ENCODE results near the gene MRPS18A. TPM values are rescaled to one million over a fixed set of nuclear protein-coding genes. Genes with fewer than 3 reads are reported as not detected.

Gene MRPS18A
- total and polyA plus RNA-seq, 2 of the 8 experiments (the other 6 are each of a cell fraction or from before 2014, with no cell fraction given): 48.3 to 121 TPM

GRCh38 chr6:43635387-43636307, 51.9 kb downstream of the MRPS18A start, which contains the start of gene MAD2L1BP:
Gene MAD2L1BP, plus strand, starts transcription at chr6:43635840. Its CDS starts 36 bp downstream, at chr6:43635876.
- H3K27ac ChIP-seq (ENCODE audit: low read depth, low read length): peak within 1 kb of the TSS; percentile 79
- peak within 1 kb of the TSS; percentile 34 for H3K4ac ChIP-seq (replicated peaks; ENCODE audit: insufficient read length, low read depth, low read length)
- H4K91ac ChIP-seq (replicated peaks; ENCODE audit: insufficient read length, low read length): peak within 1 kb of the TSS; percentile 76
- POLR2A ChIA-PET (ENCODE audit: partially characterized antibody): interaction anchor here (0.7 to 2.8 kb wide), 8 partner anchors 8 to 225 kb away, joined by 3 to 23 read pairs (median 4); partner anchors contain the start of gene RSPH9
- H3K23ac ChIP-seq (ENCODE audit: insufficient read length): no peak within 1 kb of the TSS
- H3K9ac ChIP-seq (replicated peaks in 1 of 4; ENCODE audit: extremely low read depth in 1 of 4, low read depth in 3 of 4, low read length in 3 of 4): peak within 1 kb of the TSS; percentile 46 to 96 (median 90)
- DNase-seq (ENCODE audit: low read depth in 1 of 2, low spot score in 2 of 2) (peak; percentile 33 to 90), FAIRE-seq (no peak)
- H3K36me3 ChIP-seq (ENCODE audit: control insufficient read depth in 2 of 4, insufficient read depth in 4 of 4, low read length in 3 of 4): peaks cover 9 to 24% (median 17%) of the 10 kb centered on the region in 4 experiments
- peak within 1 kb of the TSS; percentile 68 to 80 for H3K4me2 ChIP-seq (ENCODE audit: insufficient read depth in 1 of 2, low read depth in 2 of 2, low read length in 2 of 2)
- no peak within 1 kb of the TSS for H3K14ac ChIP-seq (ENCODE audit: insufficient read length)
- H2BK12ac ChIP-seq (ENCODE audit: low read depth, low read length): peak within 1 kb of the TSS; percentile 27; the same call in 1 of the 2 replicates
- H2AFZ ChIP-seq (ENCODE audit: low read length): peak within 1 kb of the TSS; percentile 98
- H3K79me1 ChIP-seq (ENCODE audit: low read depth, low read length): peaks cover 10% of the 10 kb centered on the region
- peaks cover 0 to 10% (median 3%) of the 10 kb centered on the region in 4 experiments; a peak in 4 of 7 replicates for H3K4me1 ChIP-seq (replicated peaks in 1 of 4; ENCODE audit: control insufficient read depth in 3 of 4, insufficient read depth in 4 of 4, low read length in 3 of 4)
- H3K23me2 ChIP-seq (ENCODE audit: low read depth, low read length): peaks cover 5% of the 10 kb centered on the region
- 13% methylated on average over 37 of the region's 48 CpGs; no CpG with 5 or more reads in 1 of the 2 experiments for WGBS, 2 experiments (ENCODE audit: extremely low coverage in 1 of 2, insufficient coverage in 1 of 2, insufficient read length in 1 of 2, insufficient replicate concordance in 2 of 2, low coverage in 1 of 2, low lambda C conversion rate in 2 of 2, missing lambda C conversion rate in 1 of 2)
- CTCF ChIA-PET (ENCODE audit: partially characterized antibody): interaction anchor here (0.8 to 1.8 kb wide), 4 partner anchors 10 to 171 kb away, joined by 3 to 6 read pairs (median 4); partner anchors contain the start of gene RSPH9
- no peak within 1 kb of the TSS; the same call in 1 of the 2 replicates for H2AK5ac ChIP-seq (ENCODE audit: low read depth, low read length)
- H3K56ac ChIP-seq (replicated peaks; ENCODE audit: insufficient read length, low read depth, low read length): peak within 1 kb of the TSS; percentile 62
- H3K4me3 ChIP-seq (ENCODE audit: extremely low read depth in 1 of 4, insufficient read depth in 2 of 4, low read depth in 3 of 4, low read length in 4 of 4): peak within 1 kb of the TSS; percentile 90 to 95 (median 93)
- H4K8ac ChIP-seq (ENCODE audit: extremely low read depth, insufficient read depth, low read length): peak within 1 kb of the TSS; percentile 94; the same call in 1 of the 2 replicates
- H2BK5ac ChIP-seq (ENCODE audit: low read depth, low read length): peak within 1 kb of the TSS; percentile 84; the same call in 1 of the 2 replicates
- no peaks in the 10 kb centered on the region for H4K20me1 ChIP-seq (replicated peaks in 1 of 2; ENCODE audit: control insufficient read depth in 1 of 2, insufficient read depth in 2 of 2, low read length in 2 of 2)
- peaks cover 3 to 36% of the 10 kb centered on the region in 2 experiments; a peak in 3 of 4 replicates for H3K79me2 ChIP-seq (ENCODE audit: control insufficient read depth in 1 of 2, insufficient read depth in 2 of 2, low read length in 2 of 2)
- H4K5ac ChIP-seq (ENCODE audit: insufficient read length, low read depth, low read length): peak within 1 kb of the TSS; percentile 87
- peak within 1 kb of the TSS; percentile 95 for H3K18ac ChIP-seq (ENCODE audit: extremely low read depth, low read length)
- no peaks in the 10 kb centered on the region for H3K9me3 ChIP-seq (ENCODE audit: insufficient read depth in 2 of 2, low read depth in 1 of 2, low read length in 1 of 2)
- no peak within 1 kb of the TSS for H2BK20ac ChIP-seq (ENCODE audit: low read length)
- no peaks in the 10 kb centered on the region for H3K27me3 ChIP-seq (replicated peaks in 1 of 4; ENCODE audit: control insufficient read depth in 3 of 4, extremely low read depth in 1 of 4, insufficient read depth in 3 of 4, low read length in 3 of 4)
- no peak within 1 kb of the TSS for H2BK120ac ChIP-seq (replicated peaks; ENCODE audit: low read depth, low read length)
- H2BK15ac ChIP-seq (ENCODE audit: low read length): peak within 1 kb of the TSS; percentile 67
- peak; percentile 95 for TF ChIP-seq POLR2AphosphoS5 (IDR thresholded peaks at IDR 0.05; ENCODE audit: low read depth, low read length)
- TF ChIP-seq CTBP2 (IDR thresholded peaks at IDR 0.05; ENCODE audit: borderline replicate concordance, insufficient read depth, insufficient read length, low read length): peak; percentile 56
- peak; percentile 91 for TF ChIP-seq TAF7 (optimal IDR thresholded peaks at IDR 0.05; ENCODE audit: borderline replicate concordance, low read depth, low read length)
- peak; percentile 68 for TF ChIP-seq KDM4A (IDR thresholded peaks at IDR 0.05; ENCODE audit: low read depth, low read length, severe bottlenecking)
- peak; percentile 68 for TF ChIP-seq E2F6 (IDR thresholded peaks at IDR 0.05)
- peak; percentile 91 for TF ChIP-seq PHF8 (conservative IDR thresholded peaks at IDR 0.05; ENCODE audit: low read depth, low read length)
- peak; percentile 79 for TF ChIP-seq ASH2L (IDR thresholded peaks at IDR 0.05; ENCODE audit: low read length)
- peak; percentile 86 for TF ChIP-seq TBP (IDR thresholded peaks at IDR 0.05; ENCODE audit: low read depth, low read length)
- TF ChIP-seq POLR2A (IDR thresholded peaks at IDR 0.05; ENCODE audit: control extremely low read depth in 1 of 2, low read depth in 2 of 2, low read length in 2 of 2): peak; percentile 86 to 99
- TF ChIP-seq SAP30 (IDR thresholded peaks at IDR 0.05; ENCODE audit: insufficient read depth, insufficient replicate concordance, low read length): peak; percentile 67

Measured in H1 (cell line).